SK-N-SH treated with all-trans-retinoic acid at 6 μM for 48 hours (cell line): Measurements from ENCODE around the gene SKA3.
"Not testable (repeated sequence)": the region's sequence is repeated elsewhere in the genome, so short reads cannot be mapped to it uniquely, and the experiment has no call there.

Experiments
- ARNTL ChIP-seq: fragments of 450-650 bp; formaldehyde crosslinking; IDR thresholded peaks from 2 replicates; pipeline ENCODE4 v1.5.0; 2020; ENCODE audit warnings: low read depth, mild to moderate bottlenecking, moderate library complexity, borderline replicate concordance
- CREB5 ChIP-seq: fragments of 250-450 bp; sonication (Bioruptor Pico); IDR thresholded peaks from 2 replicates; pipeline ENCODE4 v1.5.1; 2020; ENCODE audit warnings: low read depth, mild to moderate bottlenecking, moderate library complexity
- CSDC2 ChIP-seq: fragments of 250-450 bp; sonication (Bioruptor Pico); IDR thresholded peaks from 2 replicates; pipeline ENCODE4 v1.5.0; 2020; ENCODE audit warnings: mild to moderate bottlenecking, moderate library complexity
- OSR1 ChIP-seq: fragments of 250-450 bp; sonication (Bioruptor Pico); IDR thresholded peaks from 2 replicates; pipeline ENCODE4 v1.8.0; 2022; ENCODE audit warnings: moderate library complexity, mild to moderate bottlenecking, inconsistent platforms
- PATZ1 ChIP-seq: fragments of 250-450 bp; sonication (Bioruptor Pico); IDR thresholded peaks from 2 replicates; pipeline ENCODE4 v1.8.0; 2020; ENCODE audit warnings: mild to moderate bottlenecking, moderate library complexity, borderline replicate concordance
- POU6F1 ChIP-seq: fragments of 250-450 bp; sonication (Bioruptor Pico); IDR thresholded peaks from 2 replicates; pipeline ENCODE4 v1.8.0; 2021; ENCODE audit warnings: low read depth, mild to moderate bottlenecking, moderate library complexity, borderline replicate concordance
- PPARA ChIP-seq: fragments of 250-450 bp; sonication (Bioruptor Pico); IDR thresholded peaks from 2 replicates; pipeline ENCODE4 v1.5.0; 2020; ENCODE audit warnings: mild to moderate bottlenecking, borderline replicate concordance
- RARB ChIP-seq: fragments of 250-450 bp; sonication (Bioruptor Pico); IDR thresholded peaks from 2 replicates; pipeline ENCODE4 v1.8.0; 2021; ENCODE audit warnings: mild to moderate bottlenecking, moderate library complexity
- SNAI2 ChIP-seq: fragments of 250-450 bp; sonication (Bioruptor Pico); IDR thresholded peaks from 2 replicates; pipeline ENCODE4 v1.5.0; 2020; ENCODE audit warnings: mild to moderate bottlenecking, moderate library complexity
- TCF4 ChIP-seq: fragments of 250-450 bp; sonication (Bioruptor Pico); IDR thresholded peaks from 2 replicates; pipeline ENCODE4 v1.8.0; 2021; ENCODE audit warnings: mild to moderate bottlenecking, moderate library complexity, borderline replicate concordance
- TOX ChIP-seq: fragments of 250-450 bp; sonication (Bioruptor Pico); IDR thresholded peaks from 2 replicates; pipeline ENCODE4 v1.8.0; 2021; ENCODE audit warnings: mild to moderate bottlenecking, moderate library complexity, borderline replicate concordance
- ZFP3 ChIP-seq: fragments of 250-450 bp; sonication (Bioruptor Pico); IDR thresholded peaks from 2 replicates; pipeline ENCODE4 v1.5.0; 2020; ENCODE audit warnings: mild to moderate bottlenecking, moderate library complexity

GRCh38 chr13:21198391-21198790, 22.0 kb upstream of the SKA3 start:
- not testable (repeated sequence) for TF ChIP-seq TOX; PPARA; OSR1 (CRISPR knock-in tag); ARNTL (CRISPR knock-in tag); POU6F1; PATZ1 (CRISPR knock-in tag); ZFP3 (CRISPR knock-in tag); SNAI2 (CRISPR knock-in tag); RARB (CRISPR knock-in tag); CSDC2 (CRISPR knock-in tag); CREB5 (CRISPR knock-in tag); TCF4 (CRISPR knock-in tag)
